HL-60/S4 treated with phorbol 12-myristate 13-acetate at 8.2 ng/mL for 4 days and 3 days (cell line): ENCODE results near the gene ARPP21.

ENCODE experiments used
- in situ Hi-C: fragments of 300-500 bp; cut with MboI; formaldehyde crosslinking; loops from 2 replicates; pipeline ENCODE4 v1.15.0; 2022; ENCODE audit warnings: low sequenced_read_pairs

Gene ARPP21

GRCh38 chr3:35674451-35675109, 35.3 kb downstream of the ARPP21 start:
- in situ Hi-C loops: no loop called here

DNA sequence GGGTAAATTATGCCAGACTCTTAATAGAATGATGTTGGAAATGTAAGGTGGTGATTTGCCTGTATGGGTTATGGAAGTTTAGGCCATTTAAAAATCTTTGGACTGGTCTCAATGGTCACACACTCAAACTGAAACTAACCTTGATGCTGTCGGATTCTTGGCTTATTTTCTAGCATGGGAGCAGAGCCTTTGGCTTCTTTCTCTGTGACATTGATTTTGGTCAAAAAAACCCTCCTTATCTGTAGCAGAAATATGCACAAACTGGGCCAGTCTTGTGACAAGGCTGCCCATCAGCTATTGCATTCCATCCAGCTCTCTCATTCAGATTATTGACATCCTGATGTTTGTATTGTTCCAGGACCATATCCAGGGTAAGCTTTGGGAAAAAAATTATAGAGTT, 35.9 kb downstream of the ARPP21 start:
- in situ Hi-C loops: no loop called here

DNA sequence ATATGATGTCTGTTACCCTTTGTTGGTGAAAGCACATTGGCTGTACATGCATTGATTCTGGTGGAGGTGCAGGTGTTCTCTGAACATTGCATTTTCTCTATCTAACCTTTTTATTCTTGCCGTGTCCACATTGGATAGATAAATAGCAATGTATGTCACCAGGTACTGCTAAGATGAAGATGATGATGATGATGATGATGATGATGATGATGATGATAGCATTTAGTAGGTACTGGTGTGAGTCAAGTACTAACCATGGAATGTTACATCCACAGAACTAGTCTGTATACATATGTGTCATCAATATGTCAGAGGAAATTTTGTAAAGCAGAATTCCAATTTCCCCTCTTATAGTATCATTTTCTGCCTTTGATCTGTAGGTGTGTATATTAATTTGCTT, 36.3 kb downstream of the ARPP21 start:
- in situ Hi-C loops: no loop called here

DNA sequence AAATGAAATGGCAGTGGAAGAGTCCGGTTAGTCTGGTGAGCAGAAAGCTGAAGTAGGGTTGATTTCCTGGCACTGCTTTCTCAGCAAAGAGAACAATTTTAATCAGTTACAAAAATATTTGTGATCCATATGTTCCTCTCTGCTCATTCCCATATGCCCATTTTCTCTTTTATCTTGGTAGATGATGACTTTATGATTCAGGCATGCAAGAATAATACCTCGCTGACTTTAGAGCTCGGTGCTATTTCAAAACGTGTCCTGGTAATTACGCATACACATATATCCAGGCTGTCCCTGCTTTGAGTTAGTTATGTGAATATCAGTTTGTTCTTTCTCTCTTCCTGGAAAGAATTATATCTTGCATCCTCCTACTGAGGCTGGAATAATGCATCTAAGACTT, 38.5 kb downstream of the ARPP21 start:
- in situ Hi-C loops: no loop called here

GRCh38 chr3:35678643-35679161, 39.4 kb downstream of the ARPP21 start:
- in situ Hi-C loops: no loop called here

DNA sequence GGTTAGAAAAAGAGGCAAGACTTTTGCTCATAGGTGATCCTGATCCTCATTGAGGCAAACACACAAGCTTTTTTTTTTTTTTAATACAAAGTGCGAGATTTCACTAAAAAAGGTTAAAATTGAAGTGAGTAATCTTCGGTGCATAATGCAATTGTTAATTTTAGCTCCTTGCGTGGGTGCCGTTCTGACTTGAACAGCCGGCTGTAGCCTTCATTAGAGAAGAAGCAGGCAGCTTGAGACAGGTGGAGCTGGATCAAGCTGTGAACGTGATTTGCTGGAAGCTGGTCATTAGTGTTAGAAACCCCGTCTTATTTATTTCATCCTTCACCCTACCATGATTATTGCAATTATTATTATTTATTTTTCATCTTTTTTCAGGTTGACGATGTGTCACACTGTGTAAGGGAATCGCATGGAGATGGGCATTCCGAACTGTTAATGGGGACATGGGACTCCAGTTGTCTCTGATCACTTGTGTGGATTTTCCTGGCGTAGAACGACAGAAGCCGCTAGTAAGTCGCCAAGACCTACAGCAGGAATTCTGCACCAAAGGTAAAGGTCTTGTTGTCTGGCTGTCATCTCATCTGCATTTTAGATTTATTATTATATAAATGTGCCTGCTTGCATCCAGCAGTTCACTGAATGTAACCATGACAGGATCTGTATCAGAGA, 40.2 kb downstream of the ARPP21 start:
- in situ Hi-C loops: no loop called here

DNA sequence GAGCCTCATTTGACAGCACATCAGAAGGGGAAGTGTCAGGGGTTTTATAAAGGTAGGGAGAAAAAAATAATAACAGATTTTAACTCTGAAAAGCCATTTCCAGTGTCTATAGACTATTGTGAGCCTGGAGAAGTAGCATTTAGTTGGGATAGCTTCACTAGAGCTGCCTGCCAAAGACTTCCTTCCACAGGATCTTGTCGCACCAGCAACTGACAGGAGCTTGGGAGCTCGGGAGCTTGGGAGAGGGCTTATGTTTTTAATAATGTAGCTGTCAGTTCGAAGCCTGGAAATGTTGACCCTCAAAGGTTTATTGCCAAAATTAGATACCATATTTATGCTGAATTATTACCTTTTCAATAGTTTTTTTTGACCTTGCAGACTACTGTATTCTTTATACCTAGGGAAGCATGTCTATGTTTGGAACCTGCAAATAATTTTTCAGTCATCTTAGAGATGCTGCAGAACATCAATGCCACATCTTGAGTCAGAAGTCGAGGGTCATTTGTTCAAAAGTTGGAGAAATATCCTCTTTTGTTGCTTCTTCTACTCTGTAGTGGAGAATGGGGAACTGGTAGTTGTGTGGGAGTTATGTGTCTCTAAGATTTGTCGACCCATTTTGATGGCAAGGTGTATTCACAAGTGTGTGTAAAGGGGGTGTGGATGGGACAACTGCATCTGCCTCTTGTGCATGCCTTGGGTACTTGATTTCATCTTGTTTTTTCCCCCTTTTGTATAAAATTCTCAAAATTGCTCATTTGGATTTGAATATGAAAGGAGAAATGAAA, 41.7 kb downstream of the ARPP21 start:
- in situ Hi-C loops: no loop called here

- in situ Hi-C loops: no loop called here
Measured at GRCh38 chr3:35685153-35685552, 45.8 kb downstream of the ARPP21 start.

GRCh38 chr3:35688826-35689225, 49.5 kb downstream of the ARPP21 start:
- in situ Hi-C loops: no loop called here

DNA sequence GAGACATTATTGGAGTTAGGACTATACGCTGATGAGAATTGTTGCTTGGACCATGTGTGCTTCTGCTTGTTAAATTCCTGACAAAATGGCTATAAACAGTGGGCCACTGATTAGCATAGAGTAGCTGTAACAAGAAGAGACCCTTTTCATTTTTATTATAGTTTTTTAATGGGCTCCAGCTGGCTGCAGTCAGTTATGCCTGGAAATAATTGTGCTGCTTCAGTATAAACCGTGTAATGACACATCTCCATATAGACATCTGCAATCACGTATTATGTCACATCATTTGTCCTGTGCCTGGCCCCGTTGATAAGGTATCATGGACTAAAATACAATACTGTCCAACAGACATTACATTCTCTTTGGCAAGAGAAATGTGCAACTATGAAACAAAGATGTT, 50.9 kb downstream of the ARPP21 start:
- in situ Hi-C loops: no loop called here

DNA sequence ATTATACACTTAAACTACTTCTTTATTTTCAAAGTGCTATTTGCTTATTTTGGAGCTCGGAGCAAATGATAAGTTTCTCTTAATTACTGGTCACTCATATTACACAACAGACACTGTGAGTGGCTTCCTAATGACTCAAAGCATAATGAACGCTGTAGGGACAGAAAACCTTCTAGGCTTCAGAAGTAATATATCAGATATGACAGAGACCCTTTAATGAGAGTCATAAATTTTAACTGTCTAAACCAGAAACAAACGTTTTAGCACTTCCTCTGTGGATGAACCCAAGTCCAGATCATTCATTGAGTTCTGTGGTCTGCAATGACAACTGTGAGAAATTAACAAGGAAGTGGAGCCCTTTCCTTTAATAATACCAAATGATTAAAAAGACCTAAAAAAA, 66.6 kb downstream of the ARPP21 start:
- in situ Hi-C loops: no loop called here

DNA sequence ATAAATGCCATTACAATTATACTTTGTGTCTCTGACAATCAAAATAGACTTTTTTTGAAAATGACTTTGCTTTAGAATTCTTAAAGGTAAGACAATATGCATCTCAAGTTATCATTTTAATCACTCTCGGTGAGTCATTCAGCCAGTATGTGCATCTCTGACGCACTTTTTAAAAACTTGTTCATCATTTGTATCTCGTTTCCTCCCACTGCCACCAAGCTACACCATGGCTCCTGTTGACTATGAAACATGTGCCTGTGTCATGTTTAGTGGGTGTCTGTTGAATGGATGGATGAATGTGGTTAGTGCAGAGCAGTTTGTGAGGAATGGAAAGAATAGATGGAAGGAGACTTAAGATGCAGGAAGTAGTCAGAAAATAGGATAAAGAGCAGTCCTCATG, 68.6 kb downstream of the ARPP21 start:
- in situ Hi-C loops: no loop called here

DNA sequence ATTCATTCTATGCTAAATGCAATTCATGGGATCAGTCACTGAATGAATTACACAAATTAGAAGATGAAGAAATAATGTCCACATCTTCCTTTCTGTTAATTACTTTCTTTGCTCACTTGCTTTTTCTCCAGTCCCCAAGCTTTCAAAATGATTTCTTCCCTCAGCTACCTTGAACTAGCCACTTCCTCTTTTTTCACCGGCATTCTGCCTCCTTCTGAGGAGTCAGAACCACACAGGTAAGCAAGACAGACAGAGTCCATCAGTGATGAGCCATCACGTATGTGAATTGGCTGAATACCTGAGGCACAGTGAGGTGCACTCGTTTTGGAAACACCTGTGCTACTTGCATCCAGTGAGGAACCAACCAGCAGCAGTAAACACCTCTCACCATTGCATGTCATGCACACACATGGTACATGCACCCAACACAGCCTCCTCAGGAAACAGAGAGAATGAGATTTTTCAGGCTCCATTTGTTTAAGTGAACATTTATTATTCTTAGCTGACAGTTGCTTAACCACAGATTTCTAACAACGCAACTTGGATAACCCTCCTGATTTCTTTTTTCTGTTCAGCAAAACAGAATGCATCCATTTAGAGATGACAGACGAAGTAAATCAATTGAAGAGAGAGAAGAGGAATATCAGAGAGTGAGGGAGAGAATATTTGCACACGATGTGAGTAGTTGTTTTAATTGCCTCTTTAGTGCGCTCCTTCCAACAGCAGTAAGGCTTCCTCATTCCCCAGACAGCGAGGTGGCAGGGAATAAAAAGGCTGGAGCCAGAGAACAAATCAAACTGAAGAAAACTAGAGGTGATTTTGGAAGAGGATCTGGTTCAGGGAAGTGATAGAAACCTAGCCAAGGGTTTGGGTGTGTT, 69.3 kb downstream of the ARPP21 start:
- in situ Hi-C loops: no loop called here

DNA sequence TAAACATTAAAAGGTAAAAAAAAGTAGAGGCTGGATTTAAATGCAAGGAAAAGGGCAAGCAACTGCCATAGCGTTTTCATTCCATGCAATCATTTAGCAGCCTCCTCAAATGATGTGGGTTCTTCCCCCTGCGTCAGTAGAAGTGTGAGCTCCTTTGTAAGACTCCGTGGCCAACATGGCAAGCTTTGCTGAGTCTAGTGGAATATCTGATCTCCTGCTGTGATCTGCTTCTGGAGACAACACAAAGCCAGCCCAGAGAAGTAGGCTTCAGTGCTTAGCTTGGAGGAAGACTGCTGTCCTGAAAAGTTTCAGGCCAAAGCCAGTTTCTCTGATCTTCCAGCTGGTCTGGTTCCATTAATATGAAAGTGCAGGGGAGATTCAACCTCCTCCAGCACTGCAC, 70.4 kb downstream of the ARPP21 start:
- in situ Hi-C loops: no loop called here

DNA sequence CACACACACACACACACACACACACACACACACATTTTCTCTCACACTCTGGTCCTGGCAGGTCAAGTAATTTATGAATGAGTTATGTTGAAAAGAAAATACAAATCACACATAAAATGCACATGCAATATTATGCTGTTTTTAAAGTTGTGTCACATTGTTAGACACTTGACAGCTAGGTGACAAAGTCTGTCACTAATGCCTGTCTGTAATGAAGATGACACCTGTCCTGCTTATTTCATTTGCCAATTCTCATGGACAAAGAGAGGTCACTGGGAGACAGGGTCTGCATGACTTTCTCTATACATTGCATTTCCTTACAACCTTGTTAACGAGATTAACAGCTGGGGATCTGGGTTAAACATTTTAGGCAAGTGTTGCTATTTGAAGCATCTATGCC, 71.2 kb downstream of the ARPP21 start:
- in situ Hi-C loops: no loop called here

DNA sequence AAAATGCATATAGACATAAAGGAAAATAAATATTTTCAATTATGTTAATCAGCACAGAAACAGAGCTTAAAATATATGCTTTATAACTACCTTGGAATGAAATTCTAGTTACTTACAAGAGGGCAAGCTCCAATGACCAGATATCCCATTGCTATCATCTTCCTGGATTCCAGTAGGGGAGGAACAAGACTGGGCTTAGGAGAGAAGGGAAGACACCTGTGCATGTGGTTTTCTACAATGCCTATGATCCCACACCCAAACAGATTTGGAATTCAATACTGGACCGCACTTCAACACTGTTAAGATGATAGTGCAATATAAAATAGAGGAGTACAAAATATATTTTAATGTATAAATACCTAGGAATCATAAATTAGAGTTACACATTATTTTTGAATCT, 79.6 kb downstream of the ARPP21 start:
- in situ Hi-C loops: no loop called here

DNA sequence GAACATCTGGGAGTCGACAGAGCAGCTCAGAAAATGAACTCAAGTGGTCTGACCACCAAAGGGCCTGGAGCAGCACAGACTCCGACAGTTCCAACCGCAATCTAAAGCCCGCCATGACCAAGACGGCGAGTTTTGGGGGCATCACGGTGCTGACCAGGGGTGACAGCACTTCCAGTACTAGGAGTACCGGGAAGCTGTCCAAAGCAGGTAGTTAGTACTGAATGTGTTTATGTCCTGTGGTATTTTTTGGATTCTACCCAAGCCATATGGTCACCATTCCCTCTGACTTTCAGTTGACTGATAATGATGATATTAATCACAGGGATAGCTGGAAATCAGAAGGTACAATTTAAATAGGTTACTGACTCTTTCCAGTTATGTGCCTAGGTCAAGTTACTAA, 82.3 kb downstream of the ARPP21 start:
- in situ Hi-C loops: no loop called here

- in situ Hi-C loops: no loop called here
Measured at GRCh38 chr3:35722902-35723301, 83.6 kb downstream of the ARPP21 start.

- in situ Hi-C loops: no loop called here
Measured at GRCh38 chr3:35723480-35724097, 84.3 kb downstream of the ARPP21 start.

DNA sequence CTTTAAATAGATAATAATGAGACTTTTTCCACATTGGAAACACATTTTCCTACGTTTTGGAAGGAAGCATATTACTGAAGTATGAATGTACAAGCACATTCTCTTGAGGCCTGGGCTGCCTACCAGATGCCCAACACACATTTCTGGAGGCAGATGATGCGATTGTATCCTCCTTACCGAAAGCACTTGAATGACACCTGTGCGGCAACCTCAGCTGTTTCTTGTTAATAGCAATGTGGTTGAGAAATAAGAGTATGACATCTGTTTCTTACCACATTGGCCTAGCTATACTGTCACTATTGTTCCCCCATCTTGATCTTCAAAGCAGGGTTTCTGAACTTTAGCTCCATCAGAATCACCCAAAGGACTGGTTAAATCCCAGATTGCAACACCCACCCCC, 84.8 kb downstream of the ARPP21 start:
- in situ Hi-C loops: no loop called here
